Natural killer cell (primary cell): ENCODE results near the gene DHX57. TPM values are rescaled to one million over a fixed set of nuclear protein-coding genes. Genes with fewer than 3 reads are reported as not detected.

Experiments
- ATAC-seq, 3 donors: fragments of 150-1000 bp in 2 of 3; fragments of 200-7000 bp in 1 of 3; cut with Tn5 transposase; 1 replicate in 1 of 3; 2 replicates in 2 of 3; pipeline ENCODE4 v1.10.0; 2021; ENCODE audit warnings: mild to moderate bottlenecking in 2 of 3, moderate library complexity in 2 of 3
- DNase-seq, 2 donors: peaks; one replicate each; pipeline versions ENCODE4 v3.0.0 to v3.0.0-alpha.2; 2013 to 2021; ENCODE audit warnings: mixed read lengths in 1 of 2
- H3K27ac ChIP-seq: one replicate; pipeline ENCODE4 v1.5.1; 2013; ENCODE audit warnings: mild to moderate bottlenecking, low read length
- H3K27me3 ChIP-seq: one replicate; pipeline ENCODE4 v1.6.1; 2013; ENCODE audit warnings: low read length; ENCODE audit not compliant: control insufficient read depth, insufficient read depth
- H3K36me3 ChIP-seq: one replicate; pipeline ENCODE4 v1.6.1; 2013; ENCODE audit warnings: low read length; ENCODE audit not compliant: control insufficient read depth, insufficient read depth
- H3K4me1 ChIP-seq: one replicate; pipeline ENCODE4 v1.6.1; 2013; ENCODE audit warnings: low read length; ENCODE audit not compliant: control insufficient read depth, insufficient read depth
- H3K4me3 ChIP-seq: one replicate; pipeline ENCODE4 v1.5.1; 2013; ENCODE audit warnings: low read length
- H3K9me3 ChIP-seq: one replicate; pipeline ENCODE4 v1.6.1; 2013; ENCODE audit warnings: low read length; ENCODE audit not compliant: control insufficient read depth, insufficient read depth
- H3K27ac Mint-ChIP-seq, 2 donors: one replicate each; pipeline ENCODE4 v1.8.0; 2022; ENCODE audit warnings: mild to moderate bottlenecking in 2 of 2, mixed read lengths in 2 of 2, moderate library complexity in 1 of 2
- H3K27me3 Mint-ChIP-seq, 2 donors: one replicate each; pipeline ENCODE4 v1.8.0; 2022; ENCODE audit warnings: low read depth in 2 of 2, mixed read lengths in 2 of 2
- H3K36me3 Mint-ChIP-seq: one replicate; pipeline ENCODE4 v1.8.0; 2022; ENCODE audit warnings: mixed read lengths
- H3K4me1 Mint-ChIP-seq, 2 donors: one replicate each; pipeline ENCODE4 v1.8.0; 2022; ENCODE audit warnings: mixed read lengths in 2 of 2
- H3K4me3 Mint-ChIP-seq: one replicate; pipeline ENCODE4 v1.8.0; 2022; ENCODE audit warnings: mild to moderate bottlenecking, moderate library complexity, mixed read lengths
- H3K9me3 Mint-ChIP-seq, 2 donors: one replicate each; pipeline ENCODE4 v1.8.0; 2022; ENCODE audit warnings: mixed read lengths in 2 of 2
- CTCF ChIP-seq: fragments of 200-600 bp; IDR thresholded peaks from one replicate; pipeline ENCODE4 v1.8.0; 2022; ENCODE audit warnings: antibody characterized with exemption
- WGBS: methylation state at CpG from one replicate; pipeline ENCODE4 v1.1.7; 2013; ENCODE audit warnings: missing lambda C conversion rate; ENCODE audit not compliant: insufficient coverage; 5-methylcytosine and 5-hydroxymethylcytosine counted together
- intact Hi-C: fragments of 100-400 bp; cut with micrococcal nuclease; formaldehyde crosslinking; loops from one replicate; pipeline ENCODE4 v1.14.2; 2022
- total RNA-seq, 4 donors: library from RNA; stranded (reverse); fragments of 120-200 nt in 1 of 4; gene quantifications; one replicate each; pipeline versions ENCODE4 v1.2.3 to v1.2.4, GENCODE V29; 2013 to 2022

The DHX57 gene
- total RNA-seq, 3 donors from 2014 or later (not counting 1 experiment from before 2014, with no cell fraction given) = 12.8 to 21.9 (median 18.5) TPM

GRCh38 chr2:38791744-38792143 is 84.0 kb downstream of the DHX57 start:
- Mint-ChIP-seq H3K4me1 (no peaks in the 10 kb centered on the region), H3K9me3 (no peaks in the 10 kb centered on the region), H3K27ac (no peak overlapping the region), H3K27me3 (no peaks in the 10 kb centered on the region), H3K36me3 (no peaks in the 10 kb centered on the region), H3K4me3 (no peak overlapping the region)
- no peaks in the 10 kb centered on the region for H3K4me1 ChIP-seq
- H3K27me3 ChIP-seq = no peaks in the 10 kb centered on the region
- no peak for TF ChIP-seq CTCF
- intact Hi-C loops = no loop called here
- ATAC-seq = no peak
- WGBS = 56% methylated on average over 1 of the region's 1 CpG
- no peaks in the 10 kb centered on the region for H3K36me3 ChIP-seq
- no peaks in the 10 kb centered on the region for H3K9me3 ChIP-seq
- no peak overlapping the region for H3K4me3 ChIP-seq
- no peak overlapping the region for H3K27ac ChIP-seq
- DNase-seq = no peak

- Mint-ChIP-seq H3K27me3 (no peaks in the 10 kb centered on the region), H3K9me3 (no peaks in the 10 kb centered on the region), H3K4me3 (no peak overlapping the region), H3K27ac (no peak overlapping the region), H3K36me3 (no peaks in the 10 kb centered on the region), H3K4me1 (no peaks in the 10 kb centered on the region)
- Histone ChIP-seq H3K4me3 (no peak overlapping the region), H3K27me3 (no peaks in the 10 kb centered on the region), H3K36me3 (no peaks in the 10 kb centered on the region), H3K9me3 (no peaks in the 10 kb centered on the region), H3K27ac (no peak overlapping the region), H3K4me1 (no peaks in the 10 kb centered on the region)
- DNase-seq = no peak
- TF ChIP-seq CTCF = no peak
- intact Hi-C loops = no loop called here
- no peak for ATAC-seq
- WGBS = 95% methylated on average over 14 of the region's 14 CpGs
Measured at GRCh38 chr2:38789691-38790090, 86.0 kb downstream of the DHX57 start.

- H3K27ac Mint-ChIP-seq = no peak overlapping the region
- TF ChIP-seq CTCF = no peak
- H3K4me3 Mint-ChIP-seq = no peak overlapping the region
- Histone ChIP-seq H3K27me3 (no peaks in the 10 kb centered on the region), H3K36me3 (peaks cover 2% of the 10 kb centered on the region), H3K4me1 (no peaks in the 10 kb centered on the region), H3K4me3 (no peak overlapping the region), H3K27ac (no peak overlapping the region), H3K9me3 (no peaks in the 10 kb centered on the region)
- ATAC-seq (no peak), DNase-seq (no peak)
- WGBS = 94% methylated on average over 6 of the region's 6 CpGs
- H3K36me3 Mint-ChIP-seq = no peaks in the 10 kb centered on the region
- no peaks in the 10 kb centered on the region for H3K27me3 Mint-ChIP-seq
- H3K4me1 Mint-ChIP-seq = no peaks in the 10 kb centered on the region
- intact Hi-C loops = no loop called here
- no peaks in the 10 kb centered on the region for H3K9me3 Mint-ChIP-seq
Measured at GRCh38 chr2:38788306-38788705, 87.4 kb downstream of the DHX57 start.

GRCh38 chr2:38783586-38783985 is 92.1 kb downstream of the DHX57 start:
- Histone ChIP-seq H3K27me3 (no peaks in the 10 kb centered on the region), H3K4me1 (peaks cover 4% of the 10 kb centered on the region), H3K4me3 (no peak overlapping the region), H3K36me3 (peaks cover 17% of the 10 kb centered on the region), H3K27ac (no peak overlapping the region), H3K9me3 (no peaks in the 10 kb centered on the region)
- Mint-ChIP-seq H3K9me3 (no peaks in the 10 kb centered on the region), H3K27me3 (no peaks in the 10 kb centered on the region), H3K4me1 (peaks cover 4% of the 10 kb centered on the region in 2 donors), H3K36me3 (no peaks in the 10 kb centered on the region), H3K27ac (no peak overlapping the region), H3K4me3 (no peak overlapping the region)
- intact Hi-C loops = no loop called here
- TF ChIP-seq CTCF = no peak
- no peak for ATAC-seq
- DNase-seq = no peak
